ENCODE data around the gene PPM1H.

Gene PPM1H

GRCh38 chr12:62792236-62792870 lies 142.6 kb downstream of the PPM1H start:
- no peak for DNase-seq

DNA sequence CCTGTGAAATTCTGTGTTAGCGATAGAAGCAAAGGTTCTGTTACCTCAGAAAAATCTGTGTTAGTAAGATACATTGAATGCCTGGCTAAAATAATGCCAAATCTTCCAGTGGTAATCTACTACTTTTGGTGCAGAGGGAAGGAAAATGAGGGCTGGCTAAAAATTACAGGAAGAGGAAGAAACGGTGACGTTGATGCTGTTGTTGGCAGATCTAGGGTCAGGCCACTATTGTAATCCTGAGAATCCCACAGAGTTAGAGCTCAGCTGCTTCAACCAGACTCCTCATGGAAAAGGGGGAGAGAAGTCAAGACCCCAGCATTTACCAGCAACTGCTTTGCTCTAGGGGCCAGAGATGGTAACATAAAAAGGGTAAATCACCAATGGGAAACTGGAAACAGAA lies 145.1 kb downstream of the PPM1H start:
- DNase-seq: no peak

GRCh38 chr12:62787611-62788010 lies 147.3 kb downstream of the PPM1H start:
- DNase-seq: no peak

DNA sequence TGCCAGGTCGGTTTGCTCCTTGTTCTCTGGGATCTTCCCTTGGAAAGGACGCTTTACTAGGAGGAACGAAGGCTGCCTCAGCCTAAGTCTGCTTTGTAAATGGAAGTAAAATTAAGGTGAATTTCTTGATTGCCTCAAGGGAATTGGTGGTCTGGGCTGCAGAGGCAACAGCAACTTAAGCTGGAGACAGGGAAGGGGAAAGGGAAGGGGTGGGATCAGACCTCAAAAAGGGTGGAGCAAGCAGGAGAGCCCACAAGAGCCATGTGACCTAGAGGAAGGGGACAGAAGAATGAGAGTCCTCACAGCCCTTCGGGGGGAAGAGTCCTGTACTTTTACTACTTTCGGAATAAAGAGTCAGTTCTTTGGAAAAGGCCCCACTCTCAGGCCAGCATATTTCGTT lies 147.9 kb downstream of the PPM1H start:
- no peak for DNase-seq

DNA sequence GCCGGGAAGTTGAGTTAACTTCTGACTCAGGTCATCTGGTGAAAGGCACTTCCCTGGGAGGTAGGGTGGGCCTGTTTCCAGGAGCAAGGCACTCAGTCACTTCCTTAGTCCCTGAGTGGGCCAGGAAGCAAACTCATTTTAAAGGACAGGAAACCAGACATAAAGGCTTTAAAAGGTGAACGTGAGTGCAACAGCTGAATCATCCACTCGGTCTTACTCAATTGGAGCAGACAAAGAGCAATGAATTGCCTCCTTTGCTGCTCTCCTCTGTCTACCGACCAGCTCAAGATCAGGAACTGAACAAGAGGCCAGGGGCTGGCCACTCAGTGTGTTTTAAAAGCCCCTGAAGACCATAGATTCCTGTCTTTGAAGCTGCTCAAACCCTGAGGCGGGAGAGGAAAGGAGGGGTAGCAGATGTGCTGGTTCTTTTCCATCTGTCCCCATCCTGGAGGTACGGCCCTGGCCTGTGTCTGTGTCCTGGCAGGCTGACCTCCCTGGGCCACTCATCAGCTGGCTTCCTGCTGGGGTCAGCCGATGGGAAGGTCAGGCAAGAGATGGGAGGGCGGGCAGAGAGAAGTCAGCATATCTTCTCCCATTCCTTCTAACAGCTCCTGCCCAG lies 148.9 kb downstream of the PPM1H start:
- no peak for DNase-seq

GRCh38 chr12:62784576-62784975 lies 150.4 kb downstream of the PPM1H start:
- DNase-seq: no peak

DNA sequence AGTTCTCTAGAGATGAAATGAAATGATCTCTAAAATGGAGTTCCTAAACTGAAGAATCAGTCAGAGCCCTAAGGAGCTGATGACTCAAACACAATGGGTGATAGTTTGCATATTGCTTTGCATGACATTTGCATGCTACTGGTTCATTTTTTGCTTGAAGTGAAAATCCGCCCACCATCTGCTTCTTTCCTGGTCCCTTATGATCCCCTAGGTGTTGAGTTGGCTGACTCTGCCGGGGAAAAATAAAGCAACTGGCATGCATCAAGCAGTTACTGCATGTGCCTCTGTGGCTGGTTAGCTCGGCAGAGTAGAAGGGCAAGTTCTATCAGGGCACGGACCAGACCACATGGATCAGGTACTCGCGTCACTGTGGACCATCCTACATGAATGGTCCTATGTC lies 151.1 kb downstream of the PPM1H start:
- peak; percentile 61 to 80 for DNase-seq

- no peak for DNase-seq
Measured at GRCh38 chr12:62781136-62781880, 153.6 kb downstream of the PPM1H start.

GRCh38 chr12:62779488-62779887 lies 155.5 kb downstream of the PPM1H start:
- DNase-seq: no peak

GRCh38 chr12:62778187-62778586 lies 156.8 kb downstream of the PPM1H start:
- no peak for DNase-seq

DNA sequence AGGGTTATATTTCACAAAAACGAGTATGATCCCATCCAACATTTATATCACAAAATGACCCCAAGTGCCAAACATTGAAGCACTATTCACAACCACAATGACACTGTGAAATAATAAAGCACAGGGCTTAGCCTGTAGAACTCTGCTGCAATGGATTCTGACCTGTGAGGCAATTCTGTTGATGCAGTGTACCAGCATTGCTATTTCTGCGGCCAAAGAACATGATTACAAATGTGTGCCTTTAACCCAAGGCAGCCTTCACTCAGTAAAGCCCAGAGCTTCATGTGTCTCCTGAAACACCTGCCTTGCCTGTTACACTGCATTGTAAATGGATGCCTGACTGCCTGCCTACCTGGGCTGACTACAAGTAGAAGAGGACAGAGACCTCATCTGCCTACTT lies 158.0 kb downstream of the PPM1H start:
- no peak for DNase-seq

GRCh38 chr12:62776575-62776974 lies 158.4 kb downstream of the PPM1H start:
- no peak for DNase-seq

- no peak for DNase-seq
Measured at GRCh38 chr12:62774794-62775193, 160.2 kb downstream of the PPM1H start.

- no peak for DNase-seq
Measured at GRCh38 chr12:62772416-62772955, 162.5 kb downstream of the PPM1H start.

GRCh38 chr12:62771828-62772227 lies 163.1 kb downstream of the PPM1H start:
- DNase-seq: no peak

- DNase-seq: no peak
Measured at GRCh38 chr12:62770381-62770780, 164.6 kb downstream of the PPM1H start.

GRCh38 chr12:62769076-62769619 lies 165.8 kb downstream of the PPM1H start:
- no peak for DNase-seq

- no peak for DNase-seq
Measured at GRCh38 chr12:62767946-62768345, 167.0 kb downstream of the PPM1H start.

DNA sequence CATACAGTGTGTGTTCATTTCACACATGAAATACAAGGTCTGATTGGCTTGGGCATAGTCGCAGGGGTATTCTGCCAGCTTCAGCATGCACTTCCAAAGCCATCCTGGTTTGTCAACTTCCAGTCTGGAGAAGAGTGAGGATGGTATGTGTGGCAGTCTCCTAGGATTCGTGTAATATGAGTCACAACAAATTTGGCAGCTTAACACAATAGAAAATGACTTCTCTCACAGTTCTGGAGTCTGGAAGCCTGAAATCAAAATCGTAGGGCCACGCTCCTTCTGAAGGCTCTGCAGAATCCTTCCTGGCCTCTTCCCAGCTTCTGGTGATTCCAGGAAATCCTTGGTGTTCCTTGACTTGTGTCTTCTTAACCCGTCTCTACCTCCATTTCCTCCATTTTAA lies 167.5 kb downstream of the PPM1H start:
- DNase-seq: no peak

DNA sequence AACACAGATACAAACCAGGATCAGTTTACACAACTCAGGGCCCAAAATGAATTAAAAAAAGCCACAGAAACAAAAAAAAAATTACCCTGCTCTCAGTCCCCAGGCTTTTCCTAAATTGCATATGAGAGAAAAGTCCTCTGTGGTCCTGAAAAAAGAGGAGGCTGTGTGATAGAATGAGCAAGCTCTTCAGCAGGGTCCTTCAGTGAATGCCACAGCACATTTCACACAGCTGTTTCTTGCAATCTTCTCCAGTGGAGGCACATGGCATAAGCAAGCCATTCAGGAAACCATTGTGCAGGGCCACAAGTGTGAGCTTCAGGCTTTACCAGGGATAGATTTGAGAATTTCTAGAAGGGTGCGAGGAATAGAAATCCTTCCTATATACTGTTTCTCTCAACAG lies 168.5 kb downstream of the PPM1H start:
- no peak for DNase-seq

DNA sequence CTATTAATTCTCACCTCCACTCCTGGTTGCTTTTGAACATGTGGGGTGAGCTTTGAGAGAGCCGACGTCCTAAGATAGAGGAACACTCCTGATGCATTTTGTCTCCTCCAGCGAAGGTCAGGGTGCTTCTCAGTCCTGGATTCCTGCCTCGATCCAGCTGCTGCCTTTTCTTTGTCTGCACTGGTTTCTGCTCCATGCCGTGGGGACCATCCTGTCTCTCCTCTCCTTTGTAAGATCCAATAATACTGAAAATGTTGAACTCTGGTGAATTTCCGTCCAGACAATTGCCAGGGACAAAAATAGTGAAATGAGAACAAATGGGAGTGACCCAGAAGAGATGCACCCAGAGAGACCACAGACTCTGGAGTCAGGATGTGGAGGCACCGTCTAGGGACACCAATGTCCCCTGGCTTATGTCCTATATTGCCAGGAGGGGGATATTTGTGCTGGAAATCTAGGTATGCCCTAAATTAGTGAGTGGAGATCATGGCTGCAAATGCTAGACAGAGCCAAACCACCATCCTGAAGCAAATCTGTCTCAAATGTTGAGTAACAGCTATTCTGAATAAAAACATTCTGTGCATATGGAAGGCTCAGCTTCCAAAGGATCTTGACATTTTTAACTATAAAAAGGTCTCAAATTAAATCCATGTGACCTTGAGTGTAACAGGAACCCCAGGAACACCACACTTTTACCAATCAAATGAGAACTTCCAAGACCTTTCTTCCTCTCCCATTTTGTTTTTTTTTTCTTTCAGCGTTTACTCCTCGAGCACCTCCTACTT lies 170.9 kb downstream of the PPM1H start:
- DNase-seq: no peak

DNA sequence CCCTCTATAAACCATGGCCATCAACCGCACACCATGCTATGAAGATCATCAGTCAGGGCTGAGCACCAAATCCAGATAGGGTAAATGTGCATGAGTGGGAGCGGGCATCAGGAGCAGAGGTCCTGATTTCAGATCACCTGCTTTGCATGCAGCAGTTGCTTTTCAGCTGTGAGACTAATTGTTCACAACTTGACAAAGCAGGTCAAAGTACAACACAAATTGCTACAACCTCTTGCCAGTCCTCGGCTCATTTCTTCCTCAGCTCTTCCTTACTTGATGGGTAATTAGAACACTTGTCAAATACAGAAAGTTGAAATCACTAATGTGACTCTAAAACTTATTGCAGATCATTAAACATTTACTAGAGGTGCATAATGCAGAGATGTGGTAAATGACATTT lies 171.6 kb downstream of the PPM1H start:
- DNase-seq: no peak

DNA sequence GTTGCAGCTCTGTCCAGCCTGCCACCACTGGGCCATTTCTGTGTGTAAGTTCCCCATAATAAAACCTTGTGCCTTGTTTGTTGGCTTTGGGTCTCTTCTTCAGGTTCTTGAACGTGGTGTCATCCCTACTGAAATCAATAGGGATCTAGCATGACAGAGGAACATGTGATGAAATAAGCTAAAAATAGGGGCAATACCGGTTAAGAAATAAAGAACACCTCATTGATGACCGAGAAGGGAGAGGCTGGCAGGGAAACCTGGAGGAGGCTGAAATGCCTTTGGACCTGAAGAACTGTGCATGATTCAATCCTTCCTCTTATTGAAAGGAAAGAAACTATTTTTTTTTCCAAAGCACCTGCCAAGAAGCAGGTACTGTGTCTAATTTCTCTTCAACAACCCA lies 172.3 kb downstream of the PPM1H start:
- no peak for DNase-seq
